ACC112 (cell line): ENCODE measurements around the gene CWC15.
"Not testable (repeated sequence)": the region's sequence is repeated elsewhere in the genome, so short reads cannot be mapped to it uniquely, and the experiment has no call there.

Source experiments
- H2AFZ ChIP-seq: fragments of 200-600 bp; sonication (generic); one replicate; pipeline ENCODE4 v1.6.0; 2017; ENCODE audit warnings: antibody characterized with exemption, low read length; ENCODE audit not compliant: unreplicated experiment
- H3K27ac ChIP-seq: fragments of 200-600 bp; sonication (generic); 2 replicates; pipeline ENCODE4 v1.5.1; 2014; ENCODE audit warnings: low read depth, mild to moderate bottlenecking, antibody characterized with exemption, low read length, moderate library complexity
- H3K27me3 ChIP-seq: fragments of 200-600 bp; sonication (generic); 2 replicates; pipeline ENCODE4 v1.6.1; 2014; ENCODE audit warnings: mild to moderate bottlenecking, antibody characterized with exemption, low read length, moderate library complexity, mixed read lengths; ENCODE audit not compliant: insufficient read depth
- H3K36me3 ChIP-seq: fragments of 200-600 bp; sonication (generic); 2 replicates; pipeline ENCODE4 v1.6.1; 2016; ENCODE audit warnings: mild to moderate bottlenecking, antibody characterized with exemption, low read length, moderate library complexity, mixed read lengths; ENCODE audit not compliant: insufficient read depth
- H3K4me1 ChIP-seq: fragments of 200-600 bp; sonication (generic); one replicate; pipeline ENCODE4 v1.6.1; 2016; ENCODE audit warnings: low read length, mixed read lengths; ENCODE audit not compliant: insufficient read depth, unreplicated experiment, control insufficient read depth
- H3K4me3 ChIP-seq: fragments of 200-600 bp; sonication (generic); 2 replicates; pipeline ENCODE4 v1.5.1; 2014; ENCODE audit warnings: mild to moderate bottlenecking, low read depth, low read length
- H3K79me2 ChIP-seq: fragments of 200-600 bp; sonication (generic); one replicate; pipeline ENCODE4 v1.6.0; 2016; ENCODE audit warnings: low read length; ENCODE audit not compliant: control insufficient read depth, unreplicated experiment, insufficient read depth

Gene CWC15

DNA sequence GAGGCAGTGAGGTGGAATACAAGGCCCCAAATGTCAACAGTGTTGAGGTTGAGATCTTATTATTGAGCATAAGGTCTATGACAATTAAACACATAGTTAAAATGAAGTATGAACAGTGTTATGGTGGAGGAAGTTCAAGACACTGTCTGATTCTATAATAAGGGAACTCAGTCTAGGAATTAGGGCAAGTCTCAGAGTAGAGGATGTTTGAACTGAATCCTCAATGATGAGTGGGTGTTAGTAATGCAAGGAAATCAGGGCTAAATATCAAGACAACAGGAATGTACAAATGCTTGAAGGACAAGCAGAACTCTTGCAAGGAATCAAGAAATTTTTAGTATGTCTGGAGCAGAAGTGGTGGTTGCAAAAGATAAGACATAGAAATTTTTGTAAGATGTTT is 53.0 kb downstream of the CWC15 start:
- H3K79me2 ChIP-seq, result no peaks in the 10 kb centered on the region
- no peak overlapping the region for H3K27ac ChIP-seq
- no peaks in the 10 kb centered on the region for H3K27me3 ChIP-seq
- no peak overlapping the region for H3K4me3 ChIP-seq
- no peak overlapping the region for H2AFZ ChIP-seq
- peaks cover 4% of the 10 kb centered on the region; the same call in 1 of the 2 replicates for H3K36me3 ChIP-seq
- no peaks in the 10 kb centered on the region for H3K4me1 ChIP-seq

DNA sequence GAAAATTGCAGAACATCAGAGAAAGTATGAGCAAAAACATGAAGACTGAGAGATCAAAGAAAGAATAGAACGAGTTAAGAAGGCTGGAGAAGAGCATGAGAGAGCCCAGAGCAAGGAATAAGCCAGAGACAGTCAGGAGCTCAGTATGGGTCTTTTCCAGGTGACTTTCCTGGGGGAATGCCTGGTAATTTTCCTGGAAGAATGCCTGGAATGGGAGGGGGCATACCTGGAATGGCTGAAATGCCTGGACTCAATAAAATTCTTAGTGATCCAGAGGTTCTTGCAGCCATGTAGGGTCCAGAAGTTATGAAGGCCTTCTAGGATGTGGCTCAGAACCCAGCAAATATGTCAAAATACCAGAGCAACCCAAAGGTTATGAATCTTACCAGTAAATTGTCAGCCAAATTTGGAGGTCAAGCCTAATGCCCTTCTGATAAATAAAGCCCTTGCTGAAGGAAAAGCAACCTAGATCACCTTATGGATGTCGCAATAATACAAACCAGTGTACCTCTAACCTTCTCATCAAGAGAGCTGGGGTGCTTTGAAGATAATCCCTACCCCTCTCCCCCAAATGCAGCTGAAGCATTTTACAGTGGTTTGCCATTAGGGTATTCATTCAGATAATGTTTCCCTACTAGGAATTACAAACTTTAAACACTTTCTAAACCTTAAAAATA is 59.5 kb downstream of the CWC15 start:
- not testable (repeated sequence) for H3K79me2 ChIP-seq, H3K4me1 ChIP-seq, H3K36me3 ChIP-seq, H3K4me3 ChIP-seq, H3K27ac ChIP-seq, H2AFZ ChIP-seq, H3K27me3 ChIP-seq

DNA sequence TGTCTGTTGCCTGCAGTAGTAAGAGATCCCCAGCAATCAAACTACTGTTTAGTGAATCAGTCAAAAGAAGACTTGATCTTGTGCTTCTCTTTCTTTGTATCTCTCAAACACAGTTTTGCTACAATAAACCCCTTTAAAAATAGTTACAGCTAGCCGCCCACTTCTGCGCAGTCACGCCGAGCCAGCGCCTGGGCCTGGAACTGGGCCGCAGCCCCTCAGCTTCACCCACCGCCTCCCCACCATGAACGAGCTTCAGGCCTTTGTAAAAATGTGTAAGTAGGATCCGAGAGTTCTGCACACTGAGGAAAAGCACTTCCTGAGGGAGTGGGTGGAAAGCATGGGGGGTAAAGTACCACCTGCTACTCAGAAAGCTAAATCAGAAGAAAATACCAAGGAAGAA is 60.5 kb downstream of the CWC15 start:
- Histone ChIP-seq H3K27me3 (no peaks in the 10 kb centered on the region), H3K79me2 (no peaks in the 10 kb centered on the region), H3K4me3 (no peak overlapping the region), H3K36me3 (no peaks in the 10 kb centered on the region), H3K27ac (no peak overlapping the region), H2AFZ (no peak overlapping the region), H3K4me1 (no peaks in the 10 kb centered on the region)
